MCF 10A (cell line): Measurements from ENCODE around the gene CDC42EP2. TPM values are rescaled to one million over a fixed set of nuclear protein-coding genes. Genes with fewer than 3 reads are reported as not detected.

Source experiments
- BruUV-seq: library from RNA; stranded (reverse); fragments of 400-500 nt; replicated peaks from 2 replicates; lab custom pipeline; 2021; lab: Mats Ljungman, UMichigan
- CTCF ChIA-PET: fragments of 300-600 bp; sonication (Branson Sonifier 250); formaldehyde crosslinking; extraction: SDS; loops from one replicate; lab custom pipeline; 2021; ENCODE audit warnings: antibody characterized with exemption, inconsistent platforms; lab: Yijun Ruan, JAX
- POLR2A ChIA-PET: fragments of 300-600, 350-650 bp; sonication (Branson Sonifier 250); formaldehyde crosslinking; extraction: SDS; loops from one replicate; lab custom pipeline; 2020; ENCODE audit warnings: antibody characterized with exemption, inconsistent platforms; lab: Yijun Ruan, JAX
- DNase-seq: peaks from one replicate; pipeline ENCODE4 v3.0.0-alpha.2; 2018; ENCODE audit not compliant: unreplicated experiment
- H3K27ac Mint-ChIP-seq: one replicate; pipeline ENCODE4 v1.8.0; 2022; ENCODE audit warnings: mild to moderate bottlenecking, low read depth, mixed read lengths; ENCODE audit not compliant: unreplicated experiment
- H3K27me3 Mint-ChIP-seq: one replicate; pipeline ENCODE4 v1.8.0; 2022; ENCODE audit warnings: mixed read lengths; ENCODE audit not compliant: insufficient read depth, unreplicated experiment
- H3K36me3 Mint-ChIP-seq: one replicate; pipeline ENCODE4 v1.8.0; 2022; ENCODE audit warnings: mild to moderate bottlenecking, moderate library complexity, mixed read lengths; ENCODE audit not compliant: insufficient read depth, unreplicated experiment
- H3K4me1 Mint-ChIP-seq: one replicate; pipeline ENCODE4 v1.8.0; 2022; ENCODE audit warnings: mixed read lengths; ENCODE audit not compliant: insufficient read depth, unreplicated experiment
- H3K4me3 Mint-ChIP-seq: one replicate; pipeline ENCODE4 v1.8.0; 2022; ENCODE audit warnings: mild to moderate bottlenecking, moderate library complexity, mixed read lengths; ENCODE audit not compliant: unreplicated experiment
- H3K9me3 Mint-ChIP-seq: one replicate; pipeline ENCODE4 v1.8.0; 2022; ENCODE audit warnings: mixed read lengths; ENCODE audit not compliant: unreplicated experiment
- CTCF ChIP-seq: fragments of 200-600 bp; IDR thresholded peaks from one replicate; pipeline ENCODE4 v1.8.0; 2022; ENCODE audit warnings: antibody characterized with exemption, mild to moderate bottlenecking; ENCODE audit not compliant: unreplicated experiment
- intact Hi-C: fragments of 100-400 bp; cut with micrococcal nuclease; formaldehyde crosslinking; loops from 2 replicates; pipeline ENCODE4 v1.14.1; 2022
- total RNA-seq: library from RNA; stranded (reverse); gene quantifications from 2 replicates; pipeline ENCODE4 v1.2.3, GENCODE V29; 2022

CDC42EP2 gene
- total RNA-seq, 1 experiment from 2014 or later, result 24.5 TPM

GRCh38 chr11:65363770-65364169, 49.1 kb downstream of the CDC42EP2 start:
- Mint-ChIP-seq H3K4me1 (no peaks in the 10 kb centered on the region), H3K9me3 (no peaks in the 10 kb centered on the region), H3K36me3 (no peaks in the 10 kb centered on the region), H3K27ac (no peak overlapping the region), H3K4me3 (no peak overlapping the region), H3K27me3 (no peaks in the 10 kb centered on the region)
- TF ChIP-seq CTCF, result no peak
- intact Hi-C loops, result no loop called here
- no peak for DNase-seq
- ChIA-PET CTCF (interaction anchor here (1.6 kb wide), 1 partner anchor 147 kb away, joined by 5 read pairs; no protein-coding TSS in a partner anchor), POLR2A (no interaction called here)
- no TSS peak for BruUV-seq

GRCh38 chr11:65366340-65366773, 51.7 kb downstream of the CDC42EP2 start:
- H3K36me3 Mint-ChIP-seq, result no peaks in the 10 kb centered on the region
- H3K27me3 Mint-ChIP-seq, result no peaks in the 10 kb centered on the region
- no TSS peak for BruUV-seq
- CTCF ChIA-PET, result interaction anchor here (0.5 to 3.3 kb wide), 5 partner anchors 9 to 144 kb away, joined by 3 to 24 read pairs (median 3); no protein-coding TSS in a partner anchor
- no peak overlapping the region for H3K4me3 Mint-ChIP-seq
- POLR2A ChIA-PET, result interaction anchor here (1.0 to 1.7 kb wide), 4 partner anchors 9 to 135 kb away, joined by 3 to 6 read pairs (median 4); no protein-coding TSS in a partner anchor
- H3K4me1 Mint-ChIP-seq, result peaks cover 9% of the 10 kb centered on the region
- peak; percentile 72 for TF ChIP-seq CTCF
- no peak overlapping the region for H3K27ac Mint-ChIP-seq
- peak; percentile 87 for DNase-seq
- intact Hi-C loops, result loop anchor here (1.0 kb wide), 1 partner anchor 144 kb away; no protein-coding TSS in a partner anchor
- no peaks in the 10 kb centered on the region for H3K9me3 Mint-ChIP-seq

GRCh38 chr11:65370659-65371049, 56.0 kb downstream of the CDC42EP2 start:
- intact Hi-C loops, result no loop called here
- ChIA-PET CTCF (interaction anchor here (0.6 to 1.2 kb wide), 7 partner anchors 18 to 154 kb away, joined by 3 to 5 read pairs (median 4); partner anchors contain the start of gene SCYL1), POLR2A (interaction anchor here (0.6 to 2.8 kb wide), 12 partner anchors 9 to 148 kb away, joined by 3 to 21 read pairs (median 4); partner anchors contain the start of genes FRMD8, MALAT1, NEAT1 and SLC25A45)
- Mint-ChIP-seq H3K27ac (no peak overlapping the region), H3K36me3 (no peaks in the 10 kb centered on the region), H3K4me3 (no peak overlapping the region), H3K9me3 (no peaks in the 10 kb centered on the region), H3K4me1 (peaks cover 22% of the 10 kb centered on the region), H3K27me3 (no peaks in the 10 kb centered on the region)
- TSS peak; percentile 48 for BruUV-seq
- DNase-seq, result no peak
- TF ChIP-seq CTCF, result no peak

Other genes with a start within 250 kb of the CDC42EP2 start
- 9.5 and 17.3 TPM in 2 replicates for gene CDCA5, start 230.8 kb upstream of the CDC42EP2 start, total RNA-seq
- 50.8 and 52.3 TPM in 2 replicates for gene ZFPL1, start 230.6 kb upstream of the CDC42EP2 start, total RNA-seq
- gene VPS51, start 218.7 kb upstream of the CDC42EP2 start, total RNA-seq, result 56.1 and 77.0 TPM in 2 replicates
- 8.5 and 14.0 TPM in 2 replicates for gene TM7SF2, start 203.0 kb upstream of the CDC42EP2 start, total RNA-seq
- gene ZNHIT2, start 197.2 kb upstream of the CDC42EP2 start, total RNA-seq, result 22.0 and 23.6 TPM in 2 replicates
- 1,049 and 1,269 TPM in 2 replicates for gene FAU, start 192.7 kb upstream of the CDC42EP2 start, total RNA-seq
- gene MRPL49, start 192.5 kb upstream of the CDC42EP2 start, total RNA-seq, result 76.9 and 79.0 TPM in 2 replicates
- 74.9 and 99.8 TPM in 2 replicates for gene SYVN1, start 180.3 kb upstream of the CDC42EP2 start, total RNA-seq
- not detected in 2 replicates for gene SPDYC, start 144.6 kb upstream of the CDC42EP2 start, total RNA-seq
- 111 and 117 TPM in 2 replicates for gene CAPN1, start 132.9 kb upstream of the CDC42EP2 start, total RNA-seq
- gene POLA2, start 52.9 kb upstream of the CDC42EP2 start, total RNA-seq, result 8.8 and 10.3 TPM in 2 replicates
- gene DPF2, start 19.0 kb downstream of the CDC42EP2 start, total RNA-seq, result 83.9 and 86.6 TPM in 2 replicates
- gene TIGD3, start 39.9 kb downstream of the CDC42EP2 start, total RNA-seq, result 0.14 TPM in 1 of 2 replicates, not detected in the other
- 3.9 and 4.9 TPM in 2 replicates for gene SLC25A45, start 67.8 kb downstream of the CDC42EP2 start, total RNA-seq
- 18.9 and 21.7 TPM in 2 replicates for gene FRMD8, start 71.8 kb downstream of the CDC42EP2 start, total RNA-seq
- 1,026 and 1,292 TPM in 2 replicates for gene NEAT1, start 107.9 kb downstream of the CDC42EP2 start, total RNA-seq
- gene MALAT1, start 184.2 kb downstream of the CDC42EP2 start, total RNA-seq, result 10,851 and 12,068 TPM in 2 replicates
- gene SCYL1, start 210.2 kb downstream of the CDC42EP2 start, total RNA-seq, result 70.9 and 75.5 TPM in 2 replicates
- 10.6 and 11.0 TPM in 2 replicates for gene LTBP3, start 243.5 kb downstream of the CDC42EP2 start, total RNA-seq